ENCODE results near the gene SMAD7.

SMAD7 gene

GRCh38 chr18:48991319-48991660 lies 40.5 kb upstream of the SMAD7 start:
- H3K27ac ChIP-seq, result no peak overlapping the region
- TF ChIP-seq CTCF (IDR thresholded peaks at IDR 0.05) (no peak), ZFX (IDR thresholded peaks at IDR 0.05; ENCODE audit: borderline replicate concordance) (no peak)

GRCh38 chr18:48990481-48991318 lies 39.9 kb upstream of the SMAD7 start:
- no peak overlapping the region for H3K27ac ChIP-seq
- TF ChIP-seq CTCF (IDR thresholded peaks at IDR 0.05) (no peak), ZFX (IDR thresholded peaks at IDR 0.05; ENCODE audit: borderline replicate concordance) (no peak)

- H3K27ac ChIP-seq, result no peak overlapping the region
- TF ChIP-seq CTCF (IDR thresholded peaks at IDR 0.05) (no peak), ZFX (IDR thresholded peaks at IDR 0.05; ENCODE audit: borderline replicate concordance) (no peak)
Observed at GRCh38 chr18:48989304-48990303, 38.8 kb upstream of the SMAD7 start.

- TF ChIP-seq ZFX (IDR thresholded peaks at IDR 0.05; ENCODE audit: borderline replicate concordance), result no peak
- TF ChIP-seq CTCF (IDR thresholded peaks at IDR 0.05), result no peak
Observed at GRCh38 chr18:48988508-48989303, 37.9 kb upstream of the SMAD7 start.

GRCh38 chr18:48987821-48988220 lies 37.1 kb upstream of the SMAD7 start:
- no peak overlapping the region for H3K27ac ChIP-seq
- TF ChIP-seq CTCF (IDR thresholded peaks at IDR 0.05), result no peak
- no peak for TF ChIP-seq ZFX (IDR thresholded peaks at IDR 0.05; ENCODE audit: borderline replicate concordance)

More at GRCh38 chr18:48988508-48989303, 37.9 kb upstream of the SMAD7 start:
- no peak overlapping the region for H3K27ac ChIP-seq

GRCh38 chr18:48986851-48987761 lies 36.3 kb upstream of the SMAD7 start:
- no peak for TF ChIP-seq ZFX (IDR thresholded peaks at IDR 0.05; ENCODE audit: borderline replicate concordance)
- TF ChIP-seq CTCF (IDR thresholded peaks at IDR 0.05), result no peak
- H3K27ac ChIP-seq, result no peak overlapping the region
